GM13977 (cell line): ENCODE results near the gene ELOVL6.

ENCODE experiments used
- DNase-seq: peaks from one replicate; pipeline ENCODE4 v3.0.0; 2012; ENCODE audit warnings: low spot score
- in situ Hi-C: fragments of 300-500 bp; cut with MboI; formaldehyde crosslinking; loops from one replicate; pipeline ENCODE4 v1.12.0; 2022; ENCODE audit warnings: low sequenced_read_pairs, low pct_unique_long_range_greater_than_20kb, mixed read lengths, inconsistent platforms; ENCODE audit not compliant: unreplicated experiment
- TF ChIP-seq, protein P1 (sequence below): IDR thresholded peaks from 2 replicates; pipeline ENCODE4 v1.5.1; 2012; ENCODE audit warnings: mild to moderate bottlenecking, control low read depth; ENCODE audit not compliant: insufficient read depth; ENCODE audit errors: extremely low read depth, missing control alignments

ELOVL6 gene

DNA sequence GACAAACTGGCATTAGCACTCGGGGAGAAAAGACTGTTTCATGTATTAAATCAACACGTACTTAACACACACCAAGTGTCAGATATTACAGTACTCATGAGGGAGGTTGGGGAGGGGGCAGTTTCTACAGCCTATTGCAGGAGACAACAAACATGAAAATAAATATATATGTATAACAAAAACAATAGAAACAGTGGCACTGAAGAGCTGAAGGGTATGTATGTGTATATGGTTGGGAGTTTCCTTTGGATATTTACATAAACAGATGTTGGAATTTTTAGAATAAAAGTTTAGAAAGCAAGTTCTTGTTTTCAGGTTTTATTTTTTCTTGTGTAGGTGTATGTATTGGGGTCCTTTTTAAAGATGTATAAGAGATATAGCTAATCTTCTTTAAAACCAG is 133.5 kb downstream of the ELOVL6 start:
- TF ChIP-seq, protein P1, sequence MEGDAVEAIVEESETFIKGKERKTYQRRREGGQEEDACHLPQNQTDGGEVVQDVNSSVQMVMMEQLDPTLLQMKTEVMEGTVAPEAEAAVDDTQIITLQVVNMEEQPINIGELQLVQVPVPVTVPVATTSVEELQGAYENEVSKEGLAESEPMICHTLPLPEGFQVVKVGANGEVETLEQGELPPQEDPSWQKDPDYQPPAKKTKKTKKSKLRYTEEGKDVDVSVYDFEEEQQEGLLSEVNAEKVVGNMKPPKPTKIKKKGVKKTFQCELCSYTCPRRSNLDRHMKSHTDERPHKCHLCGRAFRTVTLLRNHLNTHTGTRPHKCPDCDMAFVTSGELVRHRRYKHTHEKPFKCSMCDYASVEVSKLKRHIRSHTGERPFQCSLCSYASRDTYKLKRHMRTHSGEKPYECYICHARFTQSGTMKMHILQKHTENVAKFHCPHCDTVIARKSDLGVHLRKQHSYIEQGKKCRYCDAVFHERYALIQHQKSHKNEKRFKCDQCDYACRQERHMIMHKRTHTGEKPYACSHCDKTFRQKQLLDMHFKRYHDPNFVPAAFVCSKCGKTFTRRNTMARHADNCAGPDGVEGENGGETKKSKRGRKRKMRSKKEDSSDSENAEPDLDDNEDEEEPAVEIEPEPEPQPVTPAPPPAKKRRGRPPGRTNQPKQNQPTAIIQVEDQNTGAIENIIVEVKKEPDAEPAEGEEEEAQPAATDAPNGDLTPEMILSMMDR: no peak
- in situ Hi-C loops: no loop called here
- DNase-seq: no peak

DNA sequence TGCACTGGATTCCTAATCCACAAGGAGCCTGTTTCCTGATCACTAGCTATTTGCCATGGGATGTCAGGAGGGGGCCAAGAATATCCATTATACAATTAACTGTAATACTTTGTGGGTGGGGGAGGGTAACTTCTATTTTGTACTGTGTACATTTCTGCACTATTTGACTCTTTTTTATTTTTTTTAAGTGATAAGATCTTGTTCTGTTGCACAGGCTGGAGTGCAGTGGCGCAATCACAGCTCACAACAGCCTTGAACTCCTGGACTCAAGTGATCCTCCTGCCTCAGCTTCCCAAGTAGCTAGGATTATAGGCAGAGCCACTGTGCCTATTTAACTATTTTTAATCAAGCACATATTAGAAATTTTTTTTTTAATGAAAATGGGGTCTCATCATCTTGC is 134.1 kb downstream of the ELOVL6 start:
- in situ Hi-C loops: no loop called here
- TF ChIP-seq, protein P1: no peak
- DNase-seq: no peak

DNA sequence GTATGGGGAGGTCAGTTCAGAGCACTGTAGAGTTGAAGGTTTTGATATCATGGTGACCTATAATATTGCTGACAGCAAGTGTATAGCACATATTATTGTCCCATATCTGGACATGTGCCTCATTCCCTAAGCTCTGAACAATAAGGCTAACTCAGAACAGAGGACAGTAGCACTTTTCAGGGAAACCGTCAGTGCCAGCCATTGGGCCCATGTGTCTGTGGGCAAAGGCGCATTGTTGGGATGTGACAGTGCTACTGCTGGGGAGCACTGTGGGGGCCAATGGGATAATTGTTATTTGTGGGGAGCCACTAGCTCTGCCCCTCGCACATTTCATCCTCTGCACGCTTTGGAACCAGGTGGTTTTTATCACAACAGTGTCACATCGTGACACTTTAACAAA is 136.2 kb downstream of the ELOVL6 start:
- in situ Hi-C loops: no loop called here
- DNase-seq: no peak
- TF ChIP-seq, protein P1: no peak

DNA sequence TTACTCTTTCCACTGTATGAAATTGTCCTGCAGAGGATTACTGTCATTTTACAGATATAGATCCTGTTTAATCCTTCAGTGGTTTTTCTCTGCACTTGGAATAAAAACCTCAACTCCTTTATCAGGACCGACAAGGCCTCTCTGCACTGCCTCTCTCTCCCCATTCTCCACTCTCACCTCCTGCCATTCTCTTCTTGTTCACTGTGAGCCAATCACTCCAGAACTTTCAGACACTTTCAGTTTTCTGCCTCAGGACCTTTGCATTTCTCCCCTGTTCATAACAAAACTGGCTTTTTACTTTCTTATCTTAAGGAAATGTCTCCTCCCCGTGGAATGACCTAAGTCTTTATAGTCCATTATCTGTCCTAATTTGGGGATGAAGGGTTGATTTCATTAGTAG is 137.3 kb downstream of the ELOVL6 start:
- no peak for DNase-seq
- TF ChIP-seq, protein P1: no peak
- in situ Hi-C loops: no loop called here

DNA sequence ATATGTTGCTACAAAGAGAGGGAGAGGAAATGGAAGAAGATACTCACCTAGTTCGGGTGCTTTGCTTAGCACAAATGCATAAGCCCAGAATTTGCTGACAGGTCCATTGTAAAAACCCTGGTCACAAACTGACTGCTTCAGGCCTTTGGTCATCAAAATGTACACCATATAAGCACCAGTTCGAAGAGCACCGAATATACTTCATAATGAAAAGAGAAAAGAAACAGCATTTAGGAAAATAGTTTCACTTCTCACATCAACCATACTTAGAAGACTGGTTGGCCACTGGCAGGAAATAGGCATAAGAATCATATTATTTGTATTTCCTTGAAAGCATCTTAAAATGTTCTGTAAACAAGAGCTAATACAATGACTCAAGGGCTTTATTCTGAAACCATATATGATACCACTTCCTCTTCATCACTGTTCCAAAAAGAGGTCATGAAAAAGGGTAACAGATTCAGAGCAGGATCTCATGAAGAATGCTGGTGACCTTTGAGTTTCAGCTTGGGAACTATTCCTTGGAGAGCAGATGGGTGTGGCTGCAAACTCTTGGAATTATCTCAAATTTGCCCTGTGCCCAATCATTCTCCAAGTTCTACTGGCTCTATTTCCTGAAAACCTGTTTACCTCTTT is 138.7 kb downstream of the ELOVL6 start:
- peak; percentile 28 for DNase-seq
- in situ Hi-C loops: no loop called here
- TF ChIP-seq, protein P1: no peak

DNA sequence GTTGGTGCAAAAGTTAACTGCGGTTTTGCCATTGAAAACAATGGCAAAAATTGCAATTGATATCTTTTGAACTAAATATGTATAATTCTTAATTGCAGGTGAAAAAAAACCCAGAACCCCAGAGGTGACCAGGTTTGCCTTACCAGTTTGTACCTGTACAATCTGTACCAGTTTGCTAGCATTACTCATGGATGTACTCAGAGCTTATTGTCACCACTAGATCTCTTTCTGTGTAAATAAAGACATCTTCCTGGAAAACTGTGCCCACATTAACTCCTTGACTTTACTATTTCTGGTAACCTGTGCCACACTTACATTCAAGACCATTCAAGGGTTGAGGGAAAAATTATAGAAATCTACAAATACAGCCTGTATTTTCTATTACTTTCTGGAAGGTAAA is 139.7 kb downstream of the ELOVL6 start:
- TF ChIP-seq, protein P1: no peak
- in situ Hi-C loops: no loop called here
- no peak for DNase-seq
